SK-N-SH (cell line): ENCODE results near the gene AXL. TPM values are rescaled to one million over a fixed set of nuclear protein-coding genes. Genes with fewer than 3 reads are reported as not detected.
"Not testable (repeated sequence)": the region's sequence is repeated elsewhere in the genome, so short reads cannot be mapped to it uniquely, and the experiment has no call there.

Source experiments
- CTCF ChIA-PET: fragments of 300-600, 350-600 bp; formaldehyde crosslinking; extraction: SDS; loops from one replicate; lab custom pipeline; 2021; lab: Yijun Ruan, JAX
- POLR2A ChIA-PET: fragments of 350-600 bp; sonication (Branson Sonifier 250); formaldehyde crosslinking; extraction: SDS; loops from one replicate; lab custom pipeline; 2020; ENCODE audit warnings: antibody characterized with exemption, inconsistent platforms; lab: Yijun Ruan, JAX
- DNase-seq: peaks from one replicate; pipeline ENCODE4 v3.0.0; 2012
- H2AFZ ChIP-seq: fragments of 200-600 bp; sonication (generic); 2 replicates; pipeline ENCODE4 v1.8.1; 2016; ENCODE audit warnings: antibody characterized with exemption, mild to moderate bottlenecking, low read depth
- H3F3A ChIP-seq: fragments of 200-600 bp; sonication (generic); replicated peaks from 2 replicates; pipeline ENCODE3; 2016; ENCODE audit warnings: antibody characterized with exemption, mild to moderate bottlenecking; ENCODE audit not compliant: insufficient read depth
- H3K27ac ChIP-seq, 2 experiments: fragments of 200-500 bp in 1 of 2; fragments of 200-600 bp in 1 of 2; sonication (Bioruptor generic) in 1 of 2; sonication (generic), shearing (Covaris generic) in 1 of 2; 2 replicates each; pipeline versions ENCODE4 v1.5.1 to v1.6.1; 2014 to 2016; ENCODE audit warnings: low read depth in 2 of 2, inconsistent platforms in 1 of 2, low read length in 1 of 2, mild to moderate bottlenecking in 1 of 2, mixed read lengths in 1 of 2
- H3K27me3 ChIP-seq: fragments of 200-600 bp; sonication (generic), shearing (Covaris generic); 2 replicates; pipeline ENCODE4 v1.6.1; 2016; ENCODE audit warnings: mixed run types; ENCODE audit not compliant: insufficient read depth
- H3K36me3 ChIP-seq, 2 experiments: fragments of 200-500 bp in 1 of 2; fragments of 200-600 bp in 1 of 2; sonication (Bioruptor generic) in 1 of 2; sonication (generic) in 1 of 2; replicated peaks in 1 of 2; 2 replicates each; pipeline versions ENCODE3 to v1.5.1; 2014 to 2016; ENCODE audit warnings: low read length in 1 of 2, mild to moderate bottlenecking in 1 of 2; ENCODE audit not compliant: insufficient read depth in 2 of 2, control insufficient read depth in 1 of 2
- H3K4me1 ChIP-seq, 2 experiments: fragments of 200-500 bp in 1 of 2; fragments of 200-600 bp in 1 of 2; sonication (Bioruptor generic) in 1 of 2; sonication (generic), shearing (Covaris generic) in 1 of 2; 2 replicates each; pipeline versions ENCODE4 v1.5.1 to v1.6.1; 2014 to 2016; ENCODE audit warnings: low read depth in 1 of 2, low read length in 1 of 2, mixed run types in 1 of 2; ENCODE audit not compliant: insufficient read depth in 2 of 2, control insufficient read depth in 1 of 2
- H3K4me2 ChIP-seq: fragments of 200-600 bp; sonication (generic), shearing (Covaris generic); 2 replicates; pipeline ENCODE4 v1.6.1; 2017; ENCODE audit warnings: mixed run types
- H3K4me3 ChIP-seq, 2 experiments: fragments of 200-500 bp in 1 of 2; fragments of 200-600 bp in 1 of 2; sonication (Bioruptor generic) in 1 of 2; sonication (generic), shearing (Covaris generic) in 1 of 2; 2 replicates each; pipeline versions ENCODE4 v1.5.1 to v1.8.1; 2014 to 2016; ENCODE audit warnings: low read depth in 2 of 2, inconsistent platforms in 1 of 2, low read length in 1 of 2, mild to moderate bottlenecking in 1 of 2, mixed read lengths in 1 of 2, moderate library complexity in 1 of 2
- H3K79me2 ChIP-seq: fragments of 200-600 bp; sonication (generic); 2 replicates; pipeline ENCODE4 v1.8.1; 2017; ENCODE audit warnings: mild to moderate bottlenecking; ENCODE audit not compliant: insufficient read depth
- H3K9ac ChIP-seq: fragments of 200-600 bp; sonication (generic); 2 replicates; pipeline ENCODE4 v1.6.1; 2017; ENCODE audit warnings: mixed run types
- H3K9me2 ChIP-seq: fragments of 200-600 bp; sonication (generic); 2 replicates; pipeline ENCODE4 v1.6.1; 2017; ENCODE audit warnings: mixed run types
- H3K9me3 ChIP-seq: fragments of 200-600 bp; sonication (generic); 2 replicates; pipeline ENCODE4 v1.6.1; 2017; ENCODE audit warnings: mixed run types, mild to moderate bottlenecking, moderate library complexity
- H4K20me1 ChIP-seq: fragments of 200-600 bp; sonication (generic); 2 replicates; pipeline ENCODE4 v1.6.1; 2017; ENCODE audit warnings: mild to moderate bottlenecking, mixed run types; ENCODE audit not compliant: insufficient read depth
- EP300 ChIP-seq, 2 experiments: IDR thresholded peaks; 2 replicates each; pipeline versions ENCODE4 v1.4.0 to v1.6.1; 2012; ENCODE audit warnings: borderline replicate concordance in 1 of 2, low read depth in 1 of 2, low read length in 1 of 2
- FOSL2 ChIP-seq: IDR thresholded peaks from 2 replicates; pipeline ENCODE4 v1.4.0; 2012; ENCODE audit warnings: low read depth, mild to moderate bottlenecking, moderate library complexity, borderline replicate concordance
- FOXM1 ChIP-seq: IDR thresholded peaks from 2 replicates; pipeline ENCODE4 v1.4.0; 2012; ENCODE audit warnings: low read depth, mild to moderate bottlenecking
- JUND ChIP-seq: IDR thresholded peaks from 2 replicates; pipeline ENCODE4 v1.4.0; 2012
- MAX ChIP-seq: IDR thresholded peaks from 2 replicates; pipeline ENCODE4 v1.4.0; 2012; ENCODE audit warnings: low read depth
- NFIC ChIP-seq: IDR thresholded peaks from 2 replicates; pipeline ENCODE4 v1.4.0; 2012; ENCODE audit warnings: borderline replicate concordance
- POLR2AphosphoS5 ChIP-seq: IDR thresholded peaks from 2 replicates; pipeline ENCODE4 v1.6.1; 2012; ENCODE audit warnings: low read depth, low read length
- TAF1 ChIP-seq: IDR thresholded peaks from 2 replicates; pipeline ENCODE4 v1.6.1; 2012; ENCODE audit warnings: low read depth, mild to moderate bottlenecking, low read length, moderate library complexity, borderline replicate concordance
- TCF12 ChIP-seq: IDR thresholded peaks from 2 replicates; pipeline ENCODE4 v1.4.0; 2012
- USF1 ChIP-seq: IDR thresholded peaks from 2 replicates; pipeline ENCODE4 v1.4.0; 2012; ENCODE audit warnings: low read depth, borderline replicate concordance
- USF2 ChIP-seq: fragments of 150-350 bp; IDR thresholded peaks from 2 replicates; pipeline ENCODE4 v1.6.1; 2017; ENCODE audit warnings: antibody characterized with exemption, low read length, low read depth, borderline replicate concordance
- YY1 ChIP-seq: IDR thresholded peaks from 2 replicates; pipeline ENCODE4 v1.4.0; 2012; ENCODE audit warnings: low read depth, mild to moderate bottlenecking
- WGBS: methylation state at CpG from one replicate; pipeline ENCODE4 v1.1.6; 2017; ENCODE audit warnings: low lambda C conversion rate; 5-methylcytosine and 5-hydroxymethylcytosine counted together
- polyA plus RNA-seq, 3 experiments: library from polyadenylated mRNA; depleted of rRNA; stranded (reverse); fragments of >200 nt; gene quantifications; 2 replicates each; pipeline ENCODE4 v1.2.3, GENCODE V29; 2012
- TF ChIP-seq, protein P1 (sequence below): IDR thresholded peaks from 2 replicates; pipeline ENCODE4 v1.6.1; 2012; ENCODE audit warnings: mild to moderate bottlenecking, low read depth, low read length, moderate library complexity

Gene AXL
- polyA plus RNA-seq, 1 of the 3 experiments (the other 2 are of a cell fraction): 82.6 TPM

DNA sequence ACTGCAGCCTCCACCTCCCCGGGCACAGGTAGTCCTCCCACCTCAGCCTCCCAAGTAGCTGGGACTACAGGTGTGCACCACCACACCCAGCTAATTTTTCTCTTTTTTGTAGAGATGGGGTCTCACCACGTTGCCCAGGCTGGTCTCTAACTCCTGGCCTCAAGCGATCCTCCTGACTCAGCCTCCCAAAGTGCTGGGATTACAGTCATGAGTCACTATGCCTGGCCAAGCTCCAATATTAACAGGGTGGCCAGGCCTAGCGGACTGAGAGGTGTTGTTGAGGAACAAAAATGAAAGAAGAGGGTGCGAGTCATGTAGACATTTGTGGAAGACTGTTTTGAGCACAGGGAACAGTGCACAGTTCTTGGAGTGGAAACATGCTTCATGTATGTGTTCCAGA is 10.3 kb downstream of the AXL start:
- H3K9me3 ChIP-seq, H2AFZ ChIP-seq, H4K20me1 ChIP-seq, H3K4me3 ChIP-seq, H3K9me2 ChIP-seq, H3K27me3 ChIP-seq, POLR2A ChIA-PET, DNase-seq, H3K9ac ChIP-seq: not testable (repeated sequence)
- peaks cover 44% of the 10 kb centered on the region for H3F3A ChIP-seq
- TF ChIP-seq FOSL2 (peak; percentile 60; the same call in 1 of the 2 replicates), NFIC (peak; percentile 64; the same call in 1 of the 2 replicates), JUND (peak; percentile 52; the same call in 1 of the 2 replicates)
- peaks cover 3 to 60% of the 10 kb centered on the region in 2 experiments for H3K36me3 ChIP-seq
- CTCF ChIA-PET: interaction anchor here (1.0 to 1.1 kb wide), 2 partner anchors 25 to 80 kb away, joined by 3 read pairs; no protein-coding TSS in a partner anchor
- H3K4me1 ChIP-seq: peaks cover 0 to 20% of the 10 kb centered on the region in 2 experiments; a peak in 2 of 4 replicates
- peak overlapping the region; percentile 9; the same call in 1 of the 2 replicates for H3K4me2 ChIP-seq
- peak overlapping the region in 1 of 2 experiments; percentile 14; a peak in 1 of 4 replicates for H3K27ac ChIP-seq
- H3K79me2 ChIP-seq: peaks cover 76% of the 10 kb centered on the region
- WGBS: 45% methylated on average over 5 of the region's 5 CpGs

GRCh38 chr19:41230067-41230857 is 11.2 kb downstream of the AXL start:
- Histone ChIP-seq H3F3A (peaks cover 40% of the 10 kb centered on the region), H3K4me2 (no peak overlapping the region; the same call in 1 of the 2 replicates), H3K4me1 (peaks cover 0 to 15% of the 10 kb centered on the region in 2 experiments; a peak in 2 of 4 replicates), H3K36me3 (peaks cover 6 to 62% of the 10 kb centered on the region in 2 experiments), H3K4me3 (no peak overlapping the region), H3K9me3 (no peaks in the 10 kb centered on the region), H3K79me2 (peaks cover 72% of the 10 kb centered on the region), H3K9ac (no peak overlapping the region), H3K27me3 (no peaks in the 10 kb centered on the region), H4K20me1 (no peaks in the 10 kb centered on the region), H2AFZ (no peak overlapping the region), H3K27ac (peak overlapping the region in 1 of 2 experiments; percentile 14; a peak in 1 of 4 replicates), H3K9me2 (no peaks in the 10 kb centered on the region)
- WGBS: 85% methylated on average over 3 of the region's 3 CpGs
- ChIA-PET POLR2A (no interaction called here), CTCF (no interaction called here)
- TF ChIP-seq TCF12 (no peak), POLR2AphosphoS5 (0 out of 2 replicates have a peak, but pooled peaks have one; percentile 15)
- TF ChIP-seq, all 33 proteins: peak for 1
- DNase-seq: no peak

DNA sequence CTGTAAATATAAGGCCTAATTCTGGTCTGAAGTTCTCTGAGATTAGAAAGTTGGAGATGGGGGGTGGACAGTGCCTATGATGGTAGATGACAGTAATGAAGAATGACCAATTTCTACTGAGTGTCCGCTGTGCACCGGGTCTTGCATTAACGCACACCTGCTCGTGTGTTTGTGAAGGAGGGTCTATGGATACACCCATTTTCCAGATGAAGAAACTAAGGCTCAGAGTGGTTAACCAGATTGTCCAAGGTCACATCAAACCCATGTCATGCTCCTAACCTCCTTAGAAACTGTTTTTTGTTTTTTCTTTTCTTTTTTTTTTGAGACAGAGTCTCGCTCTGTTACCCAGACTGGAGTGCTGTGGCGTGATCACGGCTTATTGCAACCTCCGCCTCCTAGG is 13.7 kb downstream of the AXL start:
- CTCF ChIA-PET: interaction anchor here (0.6 kb wide), 1 partner anchor 338 kb away, joined by 3 read pairs; no protein-coding TSS in a partner anchor
- peaks cover 10 to 71% of the 10 kb centered on the region in 2 experiments for H3K36me3 ChIP-seq
- H4K20me1 ChIP-seq: no peaks in the 10 kb centered on the region
- TF ChIP-seq, protein P1, sequence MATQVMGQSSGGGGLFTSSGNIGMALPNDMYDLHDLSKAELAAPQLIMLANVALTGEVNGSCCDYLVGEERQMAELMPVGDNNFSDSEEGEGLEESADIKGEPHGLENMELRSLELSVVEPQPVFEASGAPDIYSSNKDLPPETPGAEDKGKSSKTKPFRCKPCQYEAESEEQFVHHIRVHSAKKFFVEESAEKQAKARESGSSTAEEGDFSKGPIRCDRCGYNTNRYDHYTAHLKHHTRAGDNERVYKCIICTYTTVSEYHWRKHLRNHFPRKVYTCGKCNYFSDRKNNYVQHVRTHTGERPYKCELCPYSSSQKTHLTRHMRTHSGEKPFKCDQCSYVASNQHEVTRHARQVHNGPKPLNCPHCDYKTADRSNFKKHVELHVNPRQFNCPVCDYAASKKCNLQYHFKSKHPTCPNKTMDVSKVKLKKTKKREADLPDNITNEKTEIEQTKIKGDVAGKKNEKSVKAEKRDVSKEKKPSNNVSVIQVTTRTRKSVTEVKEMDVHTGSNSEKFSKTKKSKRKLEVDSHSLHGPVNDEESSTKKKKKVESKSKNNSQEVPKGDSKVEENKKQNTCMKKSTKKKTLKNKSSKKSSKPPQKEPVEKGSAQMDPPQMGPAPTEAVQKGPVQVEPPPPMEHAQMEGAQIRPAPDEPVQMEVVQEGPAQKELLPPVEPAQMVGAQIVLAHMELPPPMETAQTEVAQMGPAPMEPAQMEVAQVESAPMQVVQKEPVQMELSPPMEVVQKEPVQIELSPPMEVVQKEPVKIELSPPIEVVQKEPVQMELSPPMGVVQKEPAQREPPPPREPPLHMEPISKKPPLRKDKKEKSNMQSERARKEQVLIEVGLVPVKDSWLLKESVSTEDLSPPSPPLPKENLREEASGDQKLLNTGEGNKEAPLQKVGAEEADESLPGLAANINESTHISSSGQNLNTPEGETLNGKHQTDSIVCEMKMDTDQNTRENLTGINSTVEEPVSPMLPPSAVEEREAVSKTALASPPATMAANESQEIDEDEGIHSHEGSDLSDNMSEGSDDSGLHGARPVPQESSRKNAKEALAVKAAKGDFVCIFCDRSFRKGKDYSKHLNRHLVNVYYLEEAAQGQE: no peak
- TF ChIP-seq USF2 (no peak), YY1 (no peak), USF1 (no peak), EP300 (IDR thresholded peaks at IDR 0.05; ENCODE audit: borderline replicate concordance in 1 of 2, low read depth in 1 of 2, low read length in 1 of 2) (no peak), POLR2AphosphoS5 (no peak), NFIC (no peak), FOXM1 (no peak), MAX (no peak), TAF1 (no peak), TCF12 (no peak)

More for the DNA sequence above, 13.7 kb downstream of the AXL start:
- Histone ChIP-seq H3K4me3 (no peak overlapping the region), H3K4me2 (no peak overlapping the region), H3K9me2 (no peaks in the 10 kb centered on the region), H3K79me2 (peaks cover 67% of the 10 kb centered on the region), H3K27ac (no peak overlapping the region), H3K9ac (no peak overlapping the region), H3K9me3 (no peaks in the 10 kb centered on the region), H3K27me3 (no peaks in the 10 kb centered on the region), H2AFZ (no peak overlapping the region), H3F3A (peaks cover 38% of the 10 kb centered on the region), H3K4me1 (no peaks in the 10 kb centered on the region)
- DNase-seq: no peak
- WGBS: 81% methylated on average over 8 of the region's 8 CpGs
- POLR2A ChIA-PET: no interaction called here
